HG03342 (cell line): ENCODE data around the gene PPARA.

Source experiments
- ATAC-seq: cut with Tn5 transposase; IDR thresholded peaks from one replicate; pipeline ENCODE4 v1.9.1; 2021; ENCODE audit warnings: mild to moderate bottlenecking, moderate library complexity; ENCODE audit not compliant: unreplicated experiment

PPARA gene

DNA sequence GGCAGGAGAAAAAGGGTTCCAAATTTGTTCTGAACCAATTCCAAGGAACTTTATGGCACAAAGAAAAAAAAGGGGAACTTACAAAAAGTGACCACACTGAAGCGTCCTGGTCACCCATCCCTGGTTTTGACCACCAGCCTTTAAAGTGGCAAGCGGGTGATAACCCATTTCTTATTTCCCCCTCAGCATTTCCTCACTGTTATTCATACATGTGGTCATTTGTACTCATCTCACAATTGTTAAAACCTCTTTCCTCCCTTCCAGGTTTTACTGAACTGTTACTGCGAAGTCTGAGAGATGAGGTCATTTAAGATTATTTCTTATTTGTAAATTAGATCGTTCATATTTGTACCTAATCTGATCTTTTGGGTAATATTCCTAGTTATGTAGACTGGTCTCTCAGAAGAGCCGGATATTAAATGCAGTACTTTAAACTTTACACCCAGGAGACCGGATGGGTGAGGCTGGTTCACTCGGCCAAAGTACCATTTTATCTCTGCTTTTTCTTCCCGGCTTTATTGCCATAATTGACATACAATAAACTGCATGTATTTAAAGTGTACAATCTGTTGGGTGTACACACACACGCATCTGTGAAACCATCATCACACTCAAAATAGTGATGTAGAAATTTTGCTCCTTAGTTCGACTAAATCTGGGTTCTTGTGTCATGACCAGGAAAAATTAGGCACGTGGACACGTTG, 52.7 kb downstream of the PPARA start:
- ATAC-seq = no peak

- no peak for ATAC-seq
Measured at GRCh38 chr22:46203601-46203980, 53.3 kb downstream of the PPARA start.

DNA sequence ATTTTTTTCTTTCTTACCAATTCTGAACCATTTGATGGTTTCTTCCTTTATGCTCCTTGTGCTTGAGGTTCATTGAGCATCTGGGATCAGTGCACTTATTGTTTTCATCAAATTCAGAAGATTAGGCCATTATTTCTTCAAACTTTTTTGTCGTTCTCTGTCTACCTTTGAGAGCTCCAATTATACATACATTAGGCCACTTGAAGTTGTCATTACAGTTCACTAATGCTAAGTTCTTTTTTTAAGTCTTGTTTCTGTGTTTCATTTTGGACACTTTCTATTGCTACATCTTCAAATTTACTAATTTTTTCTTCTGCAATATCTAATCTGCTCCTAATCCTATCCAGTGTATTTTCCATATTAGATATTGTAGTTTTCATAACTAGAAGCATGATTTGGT, 58.9 kb downstream of the PPARA start:
- no peak for ATAC-seq

DNA sequence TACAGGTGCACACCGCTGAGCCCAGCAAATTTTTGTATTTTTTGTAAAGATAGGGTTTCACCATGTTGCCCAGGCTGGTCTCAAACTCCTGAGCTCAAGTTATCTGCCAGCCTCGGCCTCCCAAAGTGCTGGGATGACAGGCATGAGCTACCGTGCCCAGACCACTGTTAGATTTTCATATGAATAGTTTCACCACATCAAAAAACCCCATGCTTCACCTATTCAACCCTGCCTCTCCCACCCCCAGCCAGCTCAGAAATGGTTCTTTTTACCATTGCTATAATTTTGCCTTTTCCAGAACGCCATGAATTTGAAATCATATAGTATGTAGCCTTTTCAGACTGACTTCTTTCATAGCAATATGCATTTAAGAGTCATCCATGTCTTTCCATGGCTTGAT, 61.9 kb downstream of the PPARA start:
- no peak for ATAC-seq

DNA sequence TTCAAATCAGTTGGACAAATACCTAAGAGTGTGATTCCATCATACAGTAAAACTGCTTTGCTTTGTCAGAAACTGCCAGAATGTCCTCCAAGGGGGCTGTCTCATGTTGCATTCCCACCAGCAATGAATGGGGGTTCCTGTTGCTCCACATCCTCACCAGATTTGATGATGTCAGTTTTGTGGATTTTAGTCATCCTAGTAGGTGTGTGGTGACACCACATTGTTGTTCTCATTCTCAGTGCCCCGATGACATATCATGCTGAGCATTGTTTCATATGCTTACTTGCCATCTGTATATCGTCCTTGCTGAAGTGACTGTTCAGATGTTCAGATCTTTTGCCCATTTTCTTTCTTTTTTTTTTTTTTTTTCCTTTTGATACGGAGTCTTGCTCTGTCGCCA, 62.7 kb downstream of the PPARA start:
- no peak for ATAC-seq

DNA sequence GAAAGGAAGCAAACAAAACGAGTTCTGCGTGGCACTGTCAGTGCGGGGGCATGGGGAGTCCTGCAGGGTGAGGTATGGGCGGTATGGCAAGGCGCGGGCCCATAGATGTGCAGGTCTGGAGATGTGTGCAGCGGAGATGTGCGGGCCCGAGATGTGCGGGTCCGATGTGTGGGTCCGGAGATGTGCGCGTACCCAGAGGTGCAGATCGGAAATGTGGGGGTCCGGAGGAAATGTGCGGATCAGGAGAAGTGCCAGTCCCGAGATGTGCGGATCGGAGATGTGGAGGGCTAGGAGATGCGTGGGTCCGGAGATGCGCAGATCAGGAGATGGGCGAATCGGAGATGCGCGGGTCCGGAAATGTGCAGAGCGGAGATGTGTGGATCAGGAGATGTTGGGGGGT, 63.8 kb downstream of the PPARA start:
- ATAC-seq = no peak

DNA sequence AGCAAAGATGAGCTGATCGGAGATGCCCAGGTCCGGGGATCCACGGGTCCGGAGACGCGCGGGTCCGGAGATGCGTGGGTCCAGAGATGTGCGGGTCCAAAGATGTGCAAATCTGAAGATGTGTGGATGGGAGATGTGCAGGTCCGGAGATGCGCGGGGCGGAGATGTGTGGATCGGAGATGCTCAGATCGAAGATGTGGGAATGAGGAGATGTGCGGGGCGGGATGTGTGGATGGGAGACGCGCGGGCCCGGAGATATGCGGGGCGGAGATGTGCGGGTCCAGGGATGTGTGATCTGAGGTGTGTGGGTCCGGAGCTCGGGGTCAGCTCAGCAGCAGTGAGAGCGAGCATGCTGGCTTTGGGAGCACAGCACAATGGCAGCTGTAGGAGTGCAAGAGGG, 64.3 kb downstream of the PPARA start:
- ATAC-seq = no peak

DNA sequence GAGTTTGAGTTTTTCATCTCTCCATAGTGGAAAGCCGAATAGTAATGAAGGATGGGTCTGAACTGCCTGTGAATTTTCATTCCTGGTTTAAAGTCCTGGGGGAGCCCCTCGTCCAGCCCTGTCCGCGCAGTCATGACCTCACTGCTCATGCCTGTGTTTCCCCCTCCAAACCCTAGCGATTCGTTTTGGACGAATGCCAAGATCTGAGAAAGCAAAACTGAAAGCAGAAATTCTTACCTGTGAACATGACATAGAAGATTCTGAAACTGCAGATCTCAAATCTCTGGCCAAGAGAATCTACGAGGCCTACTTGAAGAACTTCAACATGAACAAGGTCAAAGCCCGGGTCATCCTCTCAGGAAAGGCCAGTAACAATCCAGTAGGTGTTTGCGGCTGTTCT, 69.3 kb downstream of the PPARA start:
- ATAC-seq = no peak

DNA sequence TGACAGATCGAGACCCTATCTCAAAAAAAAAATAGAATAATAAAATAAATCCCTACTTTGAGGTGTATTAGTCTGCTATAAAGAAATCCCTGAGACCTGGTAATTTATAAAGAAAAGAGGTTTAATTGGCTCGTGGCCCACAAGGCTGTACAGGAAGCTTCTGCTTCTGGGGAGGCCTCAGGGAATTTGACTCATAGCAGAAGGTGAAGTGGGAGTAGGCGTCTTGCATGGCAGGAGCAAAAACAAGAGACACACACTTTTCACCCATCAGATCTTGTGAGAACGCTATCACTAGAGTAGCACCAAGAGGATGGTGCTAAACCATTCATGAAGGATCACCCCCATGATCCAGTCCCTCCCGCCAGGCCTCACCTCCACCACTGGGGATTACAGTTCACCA, 70.6 kb downstream of the PPARA start:
- no peak for ATAC-seq

- ATAC-seq = no peak
Measured at GRCh38 chr22:46224044-46224897, 73.9 kb downstream of the PPARA start.

DNA sequence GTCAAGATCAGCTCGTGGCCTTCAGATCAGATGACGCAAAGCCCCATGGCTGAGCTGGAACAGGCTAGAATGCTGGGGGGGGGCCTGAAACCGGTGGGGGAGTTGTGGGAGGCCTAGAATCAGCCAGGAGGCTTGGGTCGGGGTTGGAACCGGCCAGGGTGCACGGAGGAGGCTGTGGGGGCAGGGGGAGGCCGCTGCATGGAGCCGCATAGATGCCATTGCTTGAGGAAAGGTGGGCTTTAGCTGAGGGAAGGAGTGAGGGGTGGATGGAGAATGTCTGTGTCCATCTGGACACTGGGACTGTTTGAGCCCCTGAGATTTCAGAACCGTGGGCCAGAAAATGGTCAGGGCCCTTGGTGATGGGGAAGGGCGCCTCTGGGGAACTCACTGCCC, 74.6 kb downstream of the PPARA start:
- ATAC-seq = no peak

DNA sequence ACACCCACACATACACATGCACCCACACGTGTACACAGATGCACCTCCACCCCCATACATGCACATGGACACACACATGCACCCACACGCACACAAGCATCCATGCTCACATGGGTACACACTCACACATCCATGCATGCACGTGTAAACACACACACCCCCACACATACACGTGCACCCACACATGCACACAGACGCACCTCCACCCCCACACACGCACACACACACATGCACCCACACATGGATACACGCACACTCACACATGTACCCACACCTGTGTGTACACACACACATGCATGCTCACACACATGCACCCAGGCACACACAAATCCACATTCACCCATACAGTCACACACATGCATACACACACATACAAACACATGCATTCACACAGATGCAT, 75.3 kb downstream of the PPARA start:
- no peak for ATAC-seq

- no peak for ATAC-seq
Measured at GRCh38 chr22:46226577-46226976, 76.3 kb downstream of the PPARA start.

DNA sequence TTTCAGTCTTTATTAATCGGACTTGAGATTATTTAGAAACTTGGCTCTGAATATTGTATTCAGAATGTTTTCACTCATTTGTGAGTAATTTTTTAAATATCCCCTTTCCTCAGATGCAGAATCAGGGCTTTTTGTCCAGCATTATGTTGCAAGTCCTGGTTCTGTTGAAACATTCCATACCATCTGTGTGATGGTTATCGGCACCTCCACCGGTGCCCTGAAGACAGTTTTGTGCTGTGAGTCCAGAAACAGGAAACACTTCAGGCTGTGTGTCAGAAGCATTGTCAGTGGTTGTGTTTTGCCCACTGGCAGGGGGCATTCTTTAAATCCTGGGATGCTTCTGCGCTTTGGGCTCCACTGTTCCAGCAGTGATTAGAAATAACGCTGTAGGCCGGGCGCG, 79.4 kb downstream of the PPARA start:
- no peak for ATAC-seq

DNA sequence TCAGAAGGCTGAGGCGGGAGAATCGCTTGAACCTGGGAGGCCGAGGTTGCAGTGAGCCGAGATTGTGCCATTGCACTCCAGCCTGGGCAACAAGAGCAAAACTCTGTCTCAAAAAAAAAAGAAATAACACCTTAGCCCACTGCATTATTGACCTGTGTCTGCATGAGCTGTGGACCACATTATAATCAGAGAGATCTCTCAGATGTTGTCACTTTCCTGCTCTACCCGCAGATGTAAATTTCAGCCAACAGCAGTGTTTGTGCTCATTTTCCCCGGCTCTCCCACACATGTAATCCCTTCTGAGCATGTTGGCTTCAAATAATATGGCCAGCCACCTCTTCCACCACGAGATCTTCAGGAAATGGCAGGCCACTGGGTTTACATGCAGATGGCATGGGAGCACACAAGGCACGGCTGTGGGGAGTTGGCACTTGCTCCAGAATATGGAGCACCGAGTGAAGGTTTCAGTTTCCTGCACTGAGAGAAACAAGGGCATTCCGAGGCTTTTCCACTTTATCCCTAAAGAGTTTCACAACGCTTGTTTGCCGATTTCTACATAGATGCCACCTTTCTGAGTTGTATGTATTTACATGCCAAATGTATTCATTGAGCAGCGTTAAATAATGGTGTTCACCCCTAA, 80.1 kb downstream of the PPARA start:
- ATAC-seq = no peak

DNA sequence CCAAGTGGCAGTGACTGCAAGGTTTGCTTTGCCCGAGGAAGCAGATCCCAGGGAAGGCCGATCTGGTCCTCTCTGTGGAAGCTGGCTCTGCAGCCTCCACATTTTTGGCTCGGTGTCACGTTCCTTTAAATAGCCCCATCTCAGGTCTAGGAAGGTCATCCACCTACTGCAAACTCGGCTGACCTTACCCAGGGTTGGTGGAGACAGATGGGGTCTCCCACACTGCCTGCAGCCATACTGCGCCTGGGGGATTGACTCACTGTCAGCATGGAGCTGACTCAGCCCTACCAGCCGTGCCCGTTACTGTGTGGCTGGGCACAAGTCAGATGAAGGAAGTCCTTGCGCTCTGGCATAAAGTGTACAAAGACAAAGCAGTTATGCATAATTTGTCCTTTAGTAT, 82.9 kb downstream of the PPARA start:
- ATAC-seq = no peak

DNA sequence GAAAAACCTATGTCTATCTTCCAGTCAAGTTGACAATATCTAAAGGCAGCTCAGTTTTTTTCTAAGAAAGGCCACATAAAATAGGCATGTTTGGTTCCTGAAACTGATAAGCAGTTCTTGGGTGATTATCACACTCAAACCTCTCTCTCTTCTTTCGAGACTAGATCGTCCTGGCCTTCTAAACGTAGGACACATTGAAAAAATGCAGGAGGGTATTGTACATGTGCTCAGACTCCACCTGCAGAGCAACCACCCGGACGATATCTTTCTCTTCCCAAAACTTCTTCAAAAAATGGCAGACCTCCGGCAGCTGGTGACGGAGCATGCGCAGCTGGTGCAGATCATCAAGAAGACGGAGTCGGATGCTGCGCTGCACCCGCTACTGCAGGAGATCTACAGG, 84.6 kb downstream of the PPARA start:
- ATAC-seq = no peak

DNA sequence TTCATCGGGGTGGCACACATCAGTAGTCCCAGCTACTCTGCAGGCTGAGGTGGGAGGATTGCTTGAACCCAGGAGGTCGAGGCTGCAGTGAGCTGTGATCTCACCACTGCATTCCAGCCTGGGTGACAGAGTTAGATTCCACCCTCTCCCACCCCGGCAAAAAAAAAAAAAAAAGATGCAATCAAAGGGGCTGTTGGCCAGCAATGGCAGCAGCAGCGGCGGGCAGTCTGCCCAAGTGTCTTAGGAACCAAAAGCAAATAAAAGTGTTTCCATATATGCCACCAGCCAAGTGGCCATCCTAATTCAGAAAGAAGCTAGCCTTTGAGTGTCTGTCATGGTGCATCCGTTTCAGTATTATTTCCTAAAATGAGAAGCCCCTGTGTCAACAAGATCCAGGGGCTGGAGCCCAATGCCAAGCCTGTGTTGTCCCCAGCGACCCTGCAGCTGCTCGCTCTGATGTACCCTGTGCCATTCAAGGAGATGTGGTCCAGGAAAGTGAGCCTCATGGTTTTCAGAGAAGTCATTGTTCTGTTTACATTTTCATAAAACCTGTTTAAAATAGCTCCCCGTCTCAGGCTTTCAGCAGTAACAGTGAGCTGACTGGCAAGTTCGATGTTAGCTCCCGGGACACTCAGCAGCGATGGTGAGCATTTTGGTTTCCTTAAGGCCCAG, 87.3 kb downstream of the PPARA start:
- ATAC-seq = no peak

- no peak for ATAC-seq
Measured at GRCh38 chr22:46238541-46238940, 88.2 kb downstream of the PPARA start.

DNA sequence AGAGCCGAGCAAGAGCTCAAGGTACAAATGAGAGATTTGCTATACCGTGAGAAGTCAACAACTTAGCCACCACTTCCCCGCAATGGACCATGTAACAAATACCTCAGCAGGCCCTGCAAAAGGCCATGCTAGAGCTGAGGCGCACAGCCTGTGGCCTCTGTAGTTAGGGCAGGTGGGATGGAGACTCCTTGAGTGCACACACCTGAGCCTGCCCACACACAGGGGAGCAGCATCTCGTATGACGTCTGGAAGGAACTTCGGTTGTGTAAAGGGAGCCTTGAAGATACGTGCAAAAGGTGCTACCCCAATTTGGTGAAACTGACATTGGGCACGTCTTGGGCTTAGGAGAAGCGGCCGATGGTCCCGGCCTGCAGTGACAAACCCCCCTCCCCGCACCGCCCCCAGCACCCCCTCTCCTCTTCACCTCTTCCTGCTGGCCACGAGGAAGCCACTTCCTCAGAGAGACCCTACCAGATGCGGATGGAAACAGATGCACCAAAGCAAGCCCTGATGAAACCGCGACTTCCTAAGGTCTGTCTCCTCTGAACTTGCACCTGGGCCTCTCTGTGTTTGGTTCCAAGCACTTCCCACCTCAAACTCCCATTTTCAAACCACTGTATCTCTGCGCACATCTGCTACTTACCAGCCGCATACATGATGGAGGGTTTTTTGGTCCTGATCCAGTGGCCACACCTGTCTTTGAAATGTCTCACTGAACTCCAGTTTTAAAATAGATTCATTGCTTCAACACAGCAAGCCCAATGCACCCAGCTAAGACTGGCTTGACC, 89.1 kb downstream of the PPARA start:
- ATAC-seq = no peak

DNA sequence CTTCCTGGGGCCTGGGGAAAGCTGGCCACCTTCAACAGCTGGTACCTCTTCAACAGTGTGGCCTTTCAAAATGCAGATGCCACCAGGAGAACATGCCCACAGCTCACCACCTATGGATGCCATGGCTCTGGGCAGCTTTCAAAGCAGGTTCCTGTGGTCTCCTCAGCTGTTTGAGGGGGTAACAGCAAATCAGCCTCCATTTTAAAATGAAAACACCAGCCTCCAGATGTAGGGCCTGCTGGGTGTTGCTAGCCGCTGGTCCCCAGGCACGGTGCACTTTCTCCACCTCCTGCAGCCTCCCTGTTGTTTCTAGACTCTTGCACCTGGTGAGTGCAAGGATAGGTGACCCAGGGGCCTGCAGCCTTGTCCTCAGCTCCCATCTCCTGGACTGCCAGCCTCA, 89.7 kb downstream of the PPARA start:
- no peak for ATAC-seq
